Kidney epithelial cell (primary cell): ENCODE measurements around the gene CLPSL1. TPM values are rescaled to one million over a fixed set of nuclear protein-coding genes. Genes with fewer than 3 reads are reported as not detected.

Experiments
- DNase-seq: peaks from one replicate; pipeline ENCODE4 v3.0.0-alpha.2; 2010; ENCODE audit warnings: low read depth
- H3K27me3 ChIP-seq: 2 replicates; pipeline ENCODE4 v1.6.0; 2011; ENCODE audit warnings: low read length; ENCODE audit not compliant: control insufficient read depth, insufficient read depth
- H3K36me3 ChIP-seq: 2 replicates; pipeline ENCODE4 v1.5.1; 2011; ENCODE audit warnings: low read length; ENCODE audit not compliant: control insufficient read depth, insufficient read depth
- H3K4me3 ChIP-seq: 2 replicates; pipeline ENCODE4 v1.5.1; 2011; ENCODE audit warnings: low read depth, mild to moderate bottlenecking, control low read depth, low read length
- CTCF ChIP-seq: IDR thresholded peaks from 2 replicates; pipeline ENCODE4 v1.5.1; 2011; ENCODE audit warnings: mild to moderate bottlenecking, moderate library complexity, low read length, control low read depth, inconsistent platforms; ENCODE audit not compliant: insufficient read depth, poor library complexity, severe bottlenecking
- total RNA-seq: library from RNA; depleted of rRNA; stranded (reverse); fragments of >200 nt; gene quantifications from 2 replicates; pipeline ENCODE4 v1.2.3, GENCODE V29; 2015

The CLPSL1 gene
- total RNA-seq, 1 donor from 2014 or later, result not detected

DNA sequence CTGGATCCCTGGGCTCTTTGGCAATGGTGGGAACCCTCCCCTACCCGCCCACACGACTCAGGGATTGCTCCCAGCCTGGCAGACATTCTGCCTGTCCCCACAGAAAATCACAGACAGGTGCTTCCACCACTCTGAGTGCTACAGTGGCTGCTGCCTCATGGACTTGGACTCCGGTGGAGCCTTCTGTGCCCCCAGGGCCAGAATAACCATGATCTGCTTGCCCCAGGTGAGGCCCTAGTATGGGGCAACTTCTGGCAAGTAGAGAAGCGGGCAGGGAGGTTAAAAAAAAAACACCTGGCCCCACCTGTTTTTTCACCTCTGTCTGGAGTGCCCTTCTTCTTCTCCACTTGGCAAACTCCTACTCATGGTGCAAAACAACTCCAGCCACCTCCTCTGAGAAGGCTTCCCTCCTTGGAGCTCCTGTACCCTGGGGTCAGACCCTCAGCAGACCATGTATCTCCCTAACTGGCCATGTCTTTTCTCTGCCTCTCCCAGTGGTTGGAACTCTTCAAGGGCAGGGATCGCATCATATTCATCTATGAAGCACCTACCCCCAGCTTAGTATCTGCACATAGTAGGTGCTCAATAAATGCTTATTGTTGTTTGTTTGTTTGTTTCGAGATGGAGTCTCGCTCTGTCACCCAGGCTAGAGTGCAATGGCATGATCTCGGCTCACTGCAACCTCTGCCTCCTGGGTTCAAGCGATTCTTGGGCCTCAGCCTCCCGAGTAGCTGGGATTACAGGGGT is 3.3 kb upstream of the CLPSL1 start:
- Histone ChIP-seq H3K27me3 (no peaks in the 10 kb centered on the region), H3K36me3 (no peaks in the 10 kb centered on the region), H3K4me3 (no peak overlapping the region)
- no peak for DNase-seq
- TF ChIP-seq CTCF, result no peak

DNA sequence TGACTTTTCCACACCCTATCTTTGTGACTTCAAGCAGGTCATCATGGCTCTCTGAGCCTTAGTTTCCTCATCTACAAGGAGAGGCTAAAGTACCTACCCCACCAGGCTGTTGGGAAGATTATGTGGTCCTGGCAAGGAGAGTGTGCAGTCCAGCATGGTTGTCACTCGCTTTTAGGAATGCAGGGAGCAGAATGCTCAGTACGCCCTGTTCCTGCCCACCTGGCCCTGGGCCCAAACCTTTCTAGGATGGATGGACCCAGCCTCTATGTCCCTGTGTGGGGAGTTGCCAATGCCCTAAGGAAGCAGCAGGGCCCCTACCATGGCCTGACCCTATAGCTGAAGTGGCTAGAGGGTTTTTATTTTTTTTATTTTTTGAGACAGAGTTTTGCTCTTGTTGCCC is 2.4 kb upstream of the CLPSL1 start:
- TF ChIP-seq CTCF, result no peak
- H3K36me3 ChIP-seq, result no peaks in the 10 kb centered on the region
- no peaks in the 10 kb centered on the region for H3K27me3 ChIP-seq
- no peak for DNase-seq
- no peak overlapping the region for H3K4me3 ChIP-seq

DNA sequence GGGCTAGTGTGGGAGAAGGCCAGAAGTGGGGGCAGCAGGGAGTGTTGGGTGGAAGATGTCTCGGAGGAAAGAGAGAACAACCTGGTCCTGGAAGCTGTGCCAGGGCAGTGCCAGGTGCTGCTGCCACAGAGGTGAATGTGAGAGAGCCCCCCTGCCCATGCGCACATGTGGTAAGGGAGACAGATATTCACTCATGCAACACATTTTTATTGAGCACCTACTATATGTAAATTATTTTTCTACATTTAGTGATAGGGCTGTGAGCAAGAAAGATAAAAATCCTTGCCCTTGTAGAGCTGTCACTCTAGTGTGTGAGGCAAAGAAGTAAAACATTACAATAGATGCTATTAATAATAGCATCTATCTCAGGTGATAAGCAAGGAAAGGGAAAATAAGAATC is 471 bp downstream of the CLPSL1 start:
- H3K27me3 ChIP-seq, result peaks cover 4% of the 10 kb centered on the region
- no peak for DNase-seq
- no peaks in the 10 kb centered on the region for H3K36me3 ChIP-seq
- TF ChIP-seq CTCF, result no peak
- H3K4me3 ChIP-seq, result no peak overlapping the region

DNA sequence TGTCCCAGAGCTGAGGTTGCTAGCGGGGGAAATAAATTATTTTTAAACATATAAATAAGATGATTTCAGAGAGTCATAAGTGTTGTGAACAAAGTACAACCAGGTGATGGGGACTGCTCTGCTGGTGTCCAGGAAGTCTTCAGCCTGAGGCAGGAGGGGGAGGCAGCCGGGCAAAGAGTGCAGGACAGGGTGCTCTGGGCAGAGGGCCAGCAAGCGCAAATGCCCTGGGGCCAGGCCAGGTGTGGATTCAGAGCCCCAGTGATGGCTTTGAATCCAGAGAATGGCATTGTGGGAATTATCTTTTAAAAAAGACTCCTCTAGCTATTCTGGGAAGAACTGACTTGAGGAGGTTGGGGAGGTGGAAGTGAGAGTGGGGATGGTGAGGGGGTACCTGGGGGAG is 1.6 kb downstream of the CLPSL1 start:
- DNase-seq, result no peak
- peaks cover 14% of the 10 kb centered on the region for H3K27me3 ChIP-seq
- no peaks in the 10 kb centered on the region for H3K36me3 ChIP-seq
- H3K4me3 ChIP-seq, result no peak overlapping the region
- no peak for TF ChIP-seq CTCF

GRCh38 chr6:35784200-35784599 is 3.4 kb downstream of the CLPSL1 start:
- DNase-seq, result no peak
- no peak overlapping the region for H3K4me3 ChIP-seq
- H3K27me3 ChIP-seq, result peaks cover 29% of the 10 kb centered on the region
- H3K36me3 ChIP-seq, result no peaks in the 10 kb centered on the region
- TF ChIP-seq CTCF, result no peak

GRCh38 chr6:35786272-35786671 is 5.5 kb downstream of the CLPSL1 start:
- Histone ChIP-seq H3K4me3 (no peak overlapping the region), H3K36me3 (no peaks in the 10 kb centered on the region), H3K27me3 (peaks cover 29% of the 10 kb centered on the region)
- TF ChIP-seq CTCF, result no peak
- no peak for DNase-seq
